ENCODE measurements around the gene SEMA4A.
"Not testable (repeated sequence)": the region's sequence is repeated elsewhere in the genome, so short reads cannot be mapped to it uniquely, and the experiment has no call there.

Gene SEMA4A

DNA sequence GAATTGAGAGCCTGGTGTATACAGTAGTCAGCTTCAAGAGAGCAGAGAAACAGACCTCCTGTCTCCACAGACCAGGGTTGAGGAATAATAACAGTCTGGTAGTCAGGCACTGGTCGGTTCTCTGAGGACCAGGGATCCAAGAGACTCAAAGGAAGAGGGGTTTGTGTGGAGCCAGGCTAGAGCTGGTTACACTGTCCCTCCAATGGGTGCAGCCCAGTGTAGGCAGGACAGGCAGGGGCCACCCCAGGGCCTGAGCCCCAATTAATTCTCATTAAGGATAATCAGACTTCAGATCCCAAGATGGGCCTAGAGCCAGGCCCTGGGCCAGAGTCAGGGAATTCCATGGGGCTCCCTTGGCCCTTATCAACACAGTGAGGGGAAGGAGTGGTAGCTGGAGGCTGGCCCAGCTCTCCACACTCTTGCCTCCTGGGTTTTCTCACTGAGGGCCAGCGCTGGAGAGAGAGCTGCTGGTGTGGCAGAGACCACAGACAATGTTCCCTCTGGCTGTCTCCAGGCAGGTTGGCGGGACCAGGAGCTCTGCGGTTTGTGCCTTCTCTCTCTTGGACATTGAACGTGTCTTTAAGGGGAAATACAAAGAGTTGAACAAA lies 9.1 kb downstream of the SEMA4A start:
- DNase-seq, result no peak

DNA sequence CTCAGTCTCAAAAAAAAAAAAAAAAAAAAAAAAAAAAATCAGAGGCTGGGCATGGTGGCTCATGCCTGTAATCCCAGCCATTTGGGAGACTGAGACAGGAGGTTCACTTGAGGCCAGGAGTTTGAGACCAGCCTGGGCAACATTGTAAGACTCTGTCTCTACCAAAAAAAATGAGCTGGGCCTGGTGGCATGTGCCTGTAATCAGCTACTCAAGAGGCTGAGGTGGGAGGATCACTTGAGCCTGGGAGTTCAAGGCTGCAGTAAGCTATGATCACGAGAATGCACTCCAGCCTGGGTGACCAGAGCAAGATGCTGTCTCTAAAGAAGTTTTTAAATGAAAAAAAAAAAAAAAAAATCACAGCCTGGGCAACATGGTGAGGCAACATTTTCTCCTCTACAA lies 10.3 kb downstream of the SEMA4A start:
- DNase-seq, result no peak

DNA sequence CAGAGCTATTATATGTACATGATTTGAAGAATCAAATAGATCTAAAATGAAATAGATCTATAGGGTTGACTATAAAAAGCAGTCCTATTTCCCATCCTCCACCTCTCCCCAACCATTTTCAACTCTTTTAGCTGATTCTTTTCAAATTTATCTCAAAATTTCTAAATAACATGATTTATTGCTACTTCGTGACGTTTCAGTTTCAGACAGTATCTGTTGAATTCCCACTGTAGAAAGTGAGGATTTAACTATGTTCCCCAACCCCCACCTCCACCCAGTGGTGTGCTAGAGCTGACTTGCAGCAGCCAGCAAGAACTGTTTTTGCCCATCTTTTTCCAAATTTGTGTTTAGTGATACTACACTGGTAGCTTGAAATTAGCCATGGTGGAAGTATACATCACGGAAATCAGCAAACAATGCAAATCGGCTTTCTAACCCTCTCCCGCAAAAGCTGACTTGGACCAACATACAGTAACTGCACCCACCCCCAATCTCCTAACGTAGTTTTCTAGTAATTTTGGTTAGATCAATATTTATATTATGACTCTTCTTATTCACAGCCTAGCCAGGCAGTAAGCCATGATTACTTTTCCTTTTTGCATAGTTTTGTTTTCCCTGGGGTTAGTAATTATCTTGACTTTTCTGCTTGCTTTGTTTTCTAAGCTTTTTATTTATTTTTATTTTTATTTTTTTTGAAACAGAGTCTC lies 10.9 kb downstream of the SEMA4A start:
- DNase-seq, result no peak

DNA sequence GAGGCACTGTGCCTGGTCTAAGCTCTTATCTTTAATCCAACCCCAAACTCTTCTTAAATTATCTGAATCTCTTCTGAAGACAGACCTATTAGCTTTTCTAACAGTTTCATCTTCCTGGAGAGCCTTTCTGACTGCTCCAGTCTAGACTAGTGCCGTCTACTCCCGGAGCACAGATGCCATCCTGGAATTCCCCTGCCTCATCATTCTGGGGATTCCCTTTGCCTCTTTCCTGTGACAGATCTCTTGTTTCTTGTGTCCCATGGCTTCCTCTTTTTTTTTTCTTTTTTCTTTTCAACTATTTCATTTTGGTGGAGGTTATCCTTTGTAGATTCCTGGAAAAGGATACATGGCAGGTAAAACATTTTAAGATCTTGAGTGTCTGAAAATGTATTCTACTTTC lies 11.7 kb downstream of the SEMA4A start:
- no peak for DNase-seq

DNA sequence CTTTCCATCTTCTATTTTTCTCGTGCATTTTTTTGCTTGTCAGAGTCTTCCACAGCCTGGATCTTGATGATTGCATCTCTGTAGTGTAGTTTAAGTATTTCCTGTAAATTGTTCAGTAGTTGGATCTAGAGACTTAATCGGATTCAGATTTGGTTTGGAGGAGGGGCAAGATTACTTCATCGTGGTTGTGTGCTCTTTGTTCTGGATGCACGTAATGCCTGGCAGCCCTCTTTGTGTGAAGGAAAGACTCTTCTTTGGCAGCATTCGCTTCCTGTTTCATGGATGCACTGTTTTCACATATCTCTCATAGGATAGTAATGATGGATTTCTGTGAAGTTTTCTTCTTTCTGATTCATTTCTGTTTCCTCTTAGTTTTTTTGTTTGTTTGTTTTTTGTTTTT lies 14.2 kb downstream of the SEMA4A start:
- no peak for DNase-seq

DNA sequence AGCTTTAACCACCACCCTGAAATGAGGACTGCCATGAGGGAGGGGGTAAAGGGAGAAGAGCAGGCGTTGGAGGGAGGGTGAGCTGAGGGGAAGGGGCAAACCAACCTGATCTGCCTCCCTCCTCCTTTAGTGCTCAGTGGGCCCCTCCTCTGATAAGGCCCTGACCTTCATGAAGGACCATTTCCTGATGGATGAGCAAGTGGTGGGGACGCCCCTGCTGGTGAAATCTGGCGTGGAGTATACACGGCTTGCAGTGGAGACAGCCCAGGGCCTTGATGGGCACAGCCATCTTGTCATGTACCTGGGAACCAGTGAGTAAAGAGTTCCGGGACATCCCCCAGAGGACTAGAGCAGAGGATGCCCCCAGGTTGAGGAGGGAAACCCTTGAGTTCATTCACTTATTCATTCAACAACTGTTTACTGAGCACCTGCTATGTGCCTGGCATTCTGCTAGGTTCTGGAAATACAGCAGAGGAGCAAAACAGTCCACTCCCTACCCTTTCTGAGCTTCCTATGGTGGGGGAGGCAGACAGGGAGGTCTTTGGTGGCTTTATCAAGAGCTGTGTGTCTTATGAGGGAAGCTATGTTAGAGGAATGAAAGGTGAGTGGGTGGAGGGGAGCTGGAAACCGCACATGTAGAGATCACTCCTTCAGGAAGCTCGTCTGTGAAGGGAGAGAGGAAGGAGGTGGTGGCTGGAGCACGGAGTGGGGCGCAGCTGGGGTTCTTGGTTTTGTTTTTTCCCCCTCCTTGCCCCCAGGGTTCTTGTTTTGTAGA lies 19.5 kb downstream of the SEMA4A start:
- DNase-seq, result no peak

DNA sequence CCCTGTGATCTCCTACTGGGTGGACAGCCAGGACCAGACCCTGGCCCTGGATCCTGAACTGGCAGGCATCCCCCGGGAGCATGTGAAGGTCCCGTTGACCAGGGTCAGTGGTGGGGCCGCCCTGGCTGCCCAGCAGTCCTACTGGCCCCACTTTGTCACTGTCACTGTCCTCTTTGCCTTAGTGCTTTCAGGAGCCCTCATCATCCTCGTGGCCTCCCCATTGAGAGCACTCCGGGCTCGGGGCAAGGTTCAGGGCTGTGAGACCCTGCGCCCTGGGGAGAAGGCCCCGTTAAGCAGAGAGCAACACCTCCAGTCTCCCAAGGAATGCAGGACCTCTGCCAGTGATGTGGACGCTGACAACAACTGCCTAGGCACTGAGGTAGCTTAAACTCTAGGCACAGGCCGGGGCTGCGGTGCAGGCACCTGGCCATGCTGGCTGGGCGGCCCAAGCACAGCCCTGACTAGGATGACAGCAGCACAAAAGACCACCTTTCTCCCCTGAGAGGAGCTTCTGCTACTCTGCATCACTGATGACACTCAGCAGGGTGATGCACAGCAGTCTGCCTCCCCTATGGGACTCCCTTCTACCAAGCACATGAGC lies 23.3 kb downstream of the SEMA4A start:
- DNase-seq, result no peak

DNA sequence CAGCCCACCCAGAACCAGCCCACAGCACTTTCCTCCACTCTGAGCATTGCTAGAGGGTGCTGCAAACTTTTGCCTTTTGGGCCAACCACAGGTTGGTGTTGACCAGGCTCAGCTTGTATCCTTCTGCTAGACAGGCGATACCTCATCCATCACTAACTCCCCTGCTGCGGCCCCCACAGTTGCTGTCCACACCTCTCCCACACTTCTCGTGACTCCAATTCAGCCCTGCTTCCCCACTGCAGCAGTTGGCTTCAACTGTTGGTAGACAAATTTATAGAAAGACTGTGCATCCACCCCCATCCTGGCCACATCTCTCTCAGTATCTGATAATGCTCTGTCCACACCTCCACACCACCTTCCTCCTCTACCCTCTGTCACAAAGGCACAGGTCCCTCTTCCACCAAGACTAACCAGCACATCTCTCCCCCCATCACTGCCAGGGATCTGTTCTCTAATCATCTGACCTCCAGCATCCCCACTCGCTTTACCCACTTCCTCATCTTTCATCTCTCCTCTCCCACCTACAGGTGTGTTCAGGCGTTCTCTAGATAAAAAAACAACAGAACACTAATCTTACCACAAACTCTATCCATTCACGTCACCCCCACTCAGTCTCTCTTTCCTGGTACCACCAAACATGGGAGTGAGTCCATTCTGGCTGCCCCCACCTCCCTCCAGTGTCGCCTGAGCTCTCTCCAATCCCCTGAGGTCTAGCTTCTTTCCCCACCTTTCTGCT lies 24.7 kb downstream of the SEMA4A start:
- DNase-seq, result no peak

DNA sequence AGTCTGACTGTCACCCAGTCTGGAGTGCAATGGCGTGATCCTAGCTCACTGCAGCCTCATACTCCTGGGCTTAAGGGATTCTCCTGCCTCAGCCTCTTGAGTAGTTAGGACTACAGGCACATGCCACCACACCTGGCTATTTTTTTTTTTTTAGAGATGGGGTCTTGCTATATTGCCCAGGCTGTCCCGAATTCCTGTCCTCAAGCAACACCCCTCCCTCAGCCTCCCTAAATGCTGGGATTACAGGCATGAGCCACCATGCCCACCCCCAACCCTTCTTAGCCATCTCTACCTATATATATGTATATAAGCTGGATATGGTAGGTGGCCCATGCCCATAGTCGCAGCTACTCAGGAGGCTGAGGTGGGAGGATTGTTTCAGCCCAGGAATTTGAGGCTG lies 27.1 kb downstream of the SEMA4A start:
- no peak for DNase-seq

DNA sequence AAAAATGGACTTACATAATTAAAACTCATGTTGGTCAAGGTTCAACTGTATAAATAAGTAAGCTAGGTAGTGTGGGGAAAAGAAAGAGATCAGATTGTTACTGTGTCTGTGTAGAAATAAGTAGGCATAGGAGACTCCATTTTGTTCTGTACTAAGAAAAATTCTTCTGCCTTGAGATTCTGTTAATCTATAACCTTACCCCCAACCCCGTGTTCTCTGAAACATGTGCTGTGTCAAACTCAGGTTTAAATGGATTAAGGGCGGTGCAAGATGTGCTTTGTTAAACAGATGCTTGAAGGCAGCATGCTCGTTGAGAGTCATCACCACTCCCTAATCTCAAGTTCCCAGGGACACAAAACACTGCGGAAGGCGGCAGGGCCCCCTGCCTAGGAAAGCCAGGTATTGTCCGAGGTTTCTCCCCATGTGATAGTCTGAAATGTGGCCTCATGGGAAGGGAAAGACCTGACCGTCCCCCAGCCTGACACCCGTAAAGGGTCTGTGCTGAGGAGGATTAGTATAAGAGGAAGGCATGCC lies 28.1 kb downstream of the SEMA4A start:
- not testable (repeated sequence) for DNase-seq

DNA sequence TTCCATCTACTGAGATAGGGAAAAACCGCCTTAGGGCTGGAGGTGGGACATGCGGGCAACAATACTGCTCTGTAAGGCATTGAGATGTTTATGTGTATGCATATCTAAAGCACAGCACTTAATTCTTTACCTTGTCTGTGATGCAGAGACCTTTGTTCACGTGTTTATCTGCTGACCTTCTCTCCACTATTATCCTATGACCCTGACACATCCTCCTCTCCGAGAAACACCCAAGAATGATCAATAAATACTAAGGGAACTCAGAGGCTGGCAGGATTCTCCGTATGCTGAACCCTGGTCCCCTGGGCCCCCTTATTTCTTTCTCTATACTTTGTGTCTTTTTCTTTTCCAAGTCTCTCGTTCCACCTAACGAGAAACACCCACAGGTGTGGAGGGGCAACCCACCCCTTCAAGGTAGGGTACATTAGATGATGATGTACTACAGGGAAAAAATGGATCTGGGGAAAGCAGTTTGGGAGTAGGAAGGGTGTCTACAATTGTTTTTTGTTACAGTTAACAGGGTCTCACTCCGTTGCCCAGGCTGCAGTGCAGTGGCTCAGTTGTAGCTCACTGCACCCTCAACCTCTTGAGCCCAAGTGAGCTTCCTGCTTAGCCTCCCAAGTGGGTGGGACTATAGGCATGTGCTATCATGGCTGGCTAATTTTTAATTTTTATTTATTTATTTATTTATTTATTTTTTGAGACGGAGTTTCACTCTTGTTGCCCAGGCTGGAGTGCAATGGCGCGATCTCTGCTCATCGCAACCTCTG lies 28.8 kb downstream of the SEMA4A start:
- not testable (repeated sequence) for DNase-seq

DNA sequence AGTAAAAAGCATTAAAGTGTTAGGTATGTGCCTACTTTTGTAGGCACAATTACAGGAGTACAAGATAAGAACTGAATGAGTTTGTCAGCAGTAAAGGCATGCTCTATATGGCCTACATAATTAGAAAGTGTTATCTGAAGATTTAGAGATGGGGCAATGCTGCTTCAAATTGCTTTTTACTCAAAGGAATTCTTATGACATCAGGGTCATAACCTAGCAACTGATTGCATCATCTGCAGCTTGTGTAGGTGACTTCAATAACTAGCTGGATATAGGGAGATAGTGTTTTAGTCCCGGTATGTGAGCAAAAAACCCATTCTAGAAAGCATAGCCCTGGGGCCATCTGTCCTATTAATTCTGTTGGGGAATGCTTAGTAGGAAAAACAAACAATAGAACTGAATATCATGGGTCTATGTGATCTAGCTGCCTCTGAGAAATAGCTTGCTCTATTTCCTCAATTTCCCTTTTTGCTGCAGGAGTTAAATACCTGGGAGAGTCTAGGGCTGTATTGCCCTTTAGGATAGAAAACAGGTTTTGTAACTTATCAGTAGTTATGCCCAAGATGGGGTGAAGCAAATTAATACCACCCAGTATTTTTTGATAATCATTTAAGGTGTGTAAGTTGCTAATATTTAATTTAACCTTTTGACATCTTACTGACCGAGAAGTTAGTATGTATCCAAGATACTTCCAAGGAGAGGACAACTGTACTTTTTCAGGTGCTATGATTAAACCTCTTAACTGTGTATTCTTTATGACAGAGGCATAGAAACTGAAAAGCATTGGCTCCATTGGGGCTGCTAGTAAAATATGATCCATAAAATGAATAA lies 33.2 kb downstream of the SEMA4A start:
- not testable (repeated sequence) for DNase-seq

DNA sequence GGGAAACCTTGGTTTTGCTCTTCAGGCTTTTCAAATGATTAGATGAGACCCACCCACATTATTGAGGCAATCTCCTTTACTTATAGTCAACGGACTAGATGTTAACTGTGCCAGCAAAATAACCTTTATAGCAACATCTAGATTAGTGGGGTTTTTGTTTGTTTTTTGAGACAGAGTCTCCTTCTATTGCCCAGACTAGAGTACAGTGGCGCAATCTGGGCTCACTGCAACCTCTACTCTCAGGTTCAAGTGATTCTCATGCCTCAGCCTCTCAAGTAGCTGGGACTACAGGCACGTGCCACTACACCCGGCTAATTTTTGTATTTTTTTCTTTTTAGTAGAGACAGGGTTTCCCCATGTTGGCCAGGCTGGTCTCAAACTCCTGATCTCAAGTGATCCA lies 36.9 kb downstream of the SEMA4A start:
- not testable (repeated sequence) for DNase-seq

DNA sequence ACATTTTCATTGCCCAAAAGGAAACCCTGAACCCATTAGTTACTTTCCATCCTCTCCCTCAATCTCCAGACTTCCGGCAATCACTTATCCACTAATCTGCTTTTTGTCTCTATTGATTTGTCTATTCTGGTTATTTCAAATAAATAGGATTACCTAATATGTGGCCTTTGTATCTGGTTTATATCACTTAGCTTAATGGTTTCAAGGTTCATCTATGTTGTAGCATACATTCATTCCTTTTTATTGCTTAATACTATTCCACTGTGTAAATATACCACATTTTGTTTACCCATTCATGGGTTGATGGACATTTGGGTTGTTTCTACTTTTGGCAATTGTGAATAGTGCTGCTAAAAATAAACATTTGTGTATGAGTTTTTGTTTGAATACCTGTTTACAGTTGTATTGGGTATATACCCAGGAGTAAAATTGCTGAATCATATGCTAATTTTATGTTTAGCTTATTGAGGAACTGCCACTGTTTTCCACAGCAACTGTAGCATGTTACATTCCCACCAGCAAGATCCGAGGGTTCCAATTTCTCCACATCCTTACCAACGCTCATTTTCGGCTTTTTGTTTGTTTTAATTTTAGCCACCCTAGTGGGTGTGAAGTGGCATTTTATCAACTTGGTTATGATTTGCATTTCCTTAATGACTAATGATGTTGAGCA lies 38.0 kb downstream of the SEMA4A start:
- no peak for DNase-seq

DNA sequence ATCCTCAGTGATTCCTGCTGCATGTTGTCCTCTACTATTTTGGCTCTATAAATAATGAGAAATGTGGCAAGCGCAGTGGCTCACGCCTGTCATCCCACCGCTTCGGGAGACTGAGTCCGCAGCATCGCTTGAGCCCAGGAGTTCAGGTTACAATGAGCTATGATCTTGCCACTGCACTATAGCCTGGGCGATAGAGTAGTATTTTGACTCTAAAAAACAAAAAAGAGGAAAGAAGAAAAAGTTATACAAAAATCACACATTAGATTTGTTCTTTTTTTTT lies 39.8 kb downstream of the SEMA4A start:
- DNase-seq, result no peak

DNA sequence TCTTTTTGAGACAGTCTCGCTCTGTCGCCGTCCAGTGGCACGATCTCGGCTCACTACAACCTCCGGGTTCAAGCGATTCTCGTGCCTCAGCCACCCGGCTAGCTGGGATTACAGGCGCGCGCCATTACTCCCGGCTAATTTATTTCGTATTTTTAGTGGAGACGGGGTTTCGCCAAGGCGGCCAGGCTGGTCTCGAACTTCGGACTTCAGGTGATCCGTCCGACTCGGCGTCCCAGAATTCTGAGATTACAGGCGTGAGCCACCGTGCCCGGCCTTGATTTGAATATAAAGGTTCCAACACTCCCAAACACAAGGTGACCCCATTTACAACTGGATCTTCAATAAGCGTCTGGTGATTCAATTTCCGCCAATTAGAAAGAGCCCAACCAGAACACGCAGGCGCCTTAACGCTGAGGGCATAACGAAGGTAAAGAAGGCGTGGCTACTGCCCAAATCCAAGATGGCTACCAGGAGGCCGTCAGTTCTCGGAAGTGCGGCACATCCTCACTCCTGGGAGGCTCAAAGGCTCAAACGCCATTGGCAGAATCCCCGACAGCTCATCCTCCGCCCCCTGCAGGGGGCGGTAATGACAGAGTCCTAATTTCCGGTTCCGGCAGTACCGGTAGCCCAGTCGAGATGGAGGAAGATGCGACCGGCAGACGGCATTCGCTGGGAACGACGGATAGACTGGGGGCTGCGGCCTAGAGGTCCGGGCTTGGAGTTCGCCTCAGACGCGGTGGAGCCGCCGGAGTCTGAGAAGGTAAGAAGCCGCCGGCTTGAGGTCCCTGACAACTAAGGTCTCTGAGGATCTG lies 40.3 kb downstream of the SEMA4A start, which contains the start of gene SLC25A44:
Gene SLC25A44, plus strand, starts transcription at position 617 of the 812 bp plus-strand sequence. CDS start 5,744 bp downstream, outside the sequence.
- DNase-seq, result peak; percentile 97 to 99

DNA sequence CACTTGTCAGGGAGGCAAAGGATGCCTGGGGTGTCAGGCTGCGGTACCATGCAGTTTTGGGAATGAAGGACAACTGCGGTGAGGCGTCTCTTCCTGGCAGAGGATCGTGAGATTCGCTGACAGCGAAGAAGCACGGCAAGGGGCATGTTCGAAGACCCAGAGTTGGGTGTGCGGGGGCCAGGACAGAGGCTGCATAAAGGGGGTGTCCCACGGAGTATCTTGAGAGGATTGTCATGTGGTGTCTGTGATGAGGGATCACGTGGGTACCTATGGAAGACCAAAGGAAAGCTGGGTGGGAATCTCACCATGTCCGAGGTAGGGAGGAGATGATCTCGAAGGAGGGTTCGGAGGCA lies 40.9 kb downstream of the SEMA4A start:
- no peak for DNase-seq

DNA sequence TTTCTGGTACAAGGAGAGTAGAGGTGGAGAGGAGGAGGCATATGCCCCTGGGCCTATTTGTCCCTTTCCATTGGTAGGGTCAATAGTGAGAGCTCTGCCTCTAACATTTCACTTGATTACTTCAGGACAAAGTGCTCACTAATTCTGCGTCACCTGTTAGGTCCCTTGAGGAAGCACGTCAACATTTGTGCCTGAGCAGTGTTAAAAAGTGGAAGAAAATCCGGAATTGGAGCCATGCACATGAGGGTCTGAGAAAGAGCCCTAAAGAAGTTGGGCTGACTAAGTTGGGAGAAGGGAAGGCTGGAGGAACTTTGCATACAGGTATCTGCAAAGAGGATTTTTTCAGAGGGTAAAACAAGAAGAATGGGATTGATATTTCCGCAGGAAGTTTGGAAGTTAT lies 42.5 kb downstream of the SEMA4A start:
- DNase-seq, result no peak

DNA sequence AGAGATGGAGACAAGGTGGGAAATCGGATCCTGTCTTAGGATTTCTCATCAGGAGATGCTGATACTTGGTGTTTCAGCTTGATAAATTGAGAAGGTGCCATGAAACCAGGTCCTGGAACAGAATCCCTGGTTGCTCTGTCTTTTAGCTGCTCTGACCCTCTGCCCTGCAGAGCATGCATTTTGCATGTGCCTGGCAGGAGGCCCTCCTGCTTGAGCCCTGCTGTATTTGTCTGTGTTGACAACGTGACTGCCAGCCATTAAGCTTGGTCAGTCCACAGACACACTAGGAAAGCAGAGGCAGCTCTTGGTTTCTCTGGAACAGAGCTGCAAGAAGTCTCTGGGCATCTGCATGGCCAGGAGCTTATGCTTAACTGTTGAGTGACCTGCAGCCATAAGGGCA lies 43.1 kb downstream of the SEMA4A start:
- DNase-seq, result no peak
